NT2/D1 (cell line): Measurements from ENCODE around the gene LCE1B.

Experiments used
- SUZ12 ChIP-seq: IDR thresholded peaks from 2 replicates; pipeline ENCODE4 v1.6.1; 2011; ENCODE audit not compliant: insufficient read length, insufficient read depth; ENCODE audit errors: extremely low read depth
- ZNF274 ChIP-seq: IDR thresholded peaks from 2 replicates; pipeline ENCODE4 v1.6.1; 2011; ENCODE audit warnings: mild to moderate bottlenecking, low read depth, low read length

DNA sequence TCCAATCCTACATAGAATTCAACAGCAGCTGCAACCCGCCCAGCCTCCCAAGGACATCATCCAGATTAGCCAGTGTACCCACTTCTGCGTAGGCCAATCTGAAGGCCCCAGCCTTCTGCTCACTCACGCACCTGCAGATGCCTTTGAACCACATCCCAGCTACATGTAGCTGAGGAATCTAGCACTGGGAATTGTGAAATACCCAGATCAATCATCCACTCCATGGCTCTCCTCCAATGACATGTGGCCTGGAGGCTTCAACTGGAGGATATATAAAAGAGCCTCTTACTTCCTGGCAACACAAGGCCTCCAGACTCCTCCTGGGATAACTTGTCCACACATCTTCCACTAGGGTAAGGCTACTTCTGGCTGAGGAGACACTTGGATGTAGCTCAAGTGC lies 30.8 kb downstream of the LCE1B start, which contains the start of gene LCE6A:
- TF ChIP-seq SUZ12 (no peak), ZNF274 (no peak)
